Fibroblast of villous mesenchyme (primary cell): ENCODE measurements around the gene SMIM27. TPM values are rescaled to one million over a fixed set of nuclear protein-coding genes. Genes with fewer than 3 reads are reported as not detected.
A peak's percentile ranks its signal among the peaks of the same experiment; 100 is the strongest.

Source experiments
- DNase-seq: peaks from one replicate; pipeline ENCODE4 v3.0.0-alpha.2; 2010; ENCODE audit warnings: low read depth
- H3K4me3 ChIP-seq: 2 replicates; pipeline ENCODE4 v1.5.1; 2011; ENCODE audit warnings: low read depth, mild to moderate bottlenecking, low read length
- CTCF ChIP-seq: IDR thresholded peaks from 2 replicates; pipeline ENCODE4 v1.5.1; 2012; ENCODE audit warnings: low read depth, mild to moderate bottlenecking, low read length; ENCODE audit not compliant: insufficient read depth
- total RNA-seq: library from RNA; depleted of rRNA; stranded (reverse); fragments of >200 nt; gene quantifications from 2 replicates; pipeline ENCODE4 v1.2.3, GENCODE V29; 2012

The SMIM27 gene
- total RNA-seq, 1 donor = 1.7 TPM

GRCh38 chr9:32572900-32573523 is 20.9 kb downstream of the SMIM27 start, which contains the start of gene NDUFB6:
Gene NDUFB6 (minus strand): TSS chr9:32573159. CDS start chr9:32573060, 99 bp downstream.
- peak; percentile 93 for DNase-seq
- peak within 1 kb of the TSS; percentile 100 for H3K4me3 ChIP-seq
- TF ChIP-seq CTCF = no peak

- H3K4me3 ChIP-seq = no peak overlapping the region
- TF ChIP-seq CTCF = no peak
- no peak for DNase-seq
Observed at GRCh38 chr9:32573821-32574220, 21.7 kb downstream of the SMIM27 start.

GRCh38 chr9:32574858-32575257 is 22.7 kb downstream of the SMIM27 start:
- no peak overlapping the region for H3K4me3 ChIP-seq
- no peak for DNase-seq
- TF ChIP-seq CTCF = no peak

GRCh38 chr9:32577316-32577715 is 25.2 kb downstream of the SMIM27 start:
- DNase-seq = no peak
- TF ChIP-seq CTCF = no peak
- no peak overlapping the region for H3K4me3 ChIP-seq

- DNase-seq = no peak
- TF ChIP-seq CTCF = no peak
- H3K4me3 ChIP-seq = no peak overlapping the region
Observed at GRCh38 chr9:32578976-32579375, 26.8 kb downstream of the SMIM27 start.

- no peak overlapping the region for H3K4me3 ChIP-seq
- peak; percentile 94 for TF ChIP-seq CTCF
- peak; percentile 63 for DNase-seq
Observed at GRCh38 chr9:32579706-32580331, 27.7 kb downstream of the SMIM27 start.
